Left forelimb (tissue), 1 donor: ENCODE measurements around the gene CYP11A1.
A peak's percentile ranks its signal among the peaks of the same experiment; 100 is the strongest.
"Not testable (repeated sequence)": the region's sequence is repeated elsewhere in the genome, so short reads cannot be mapped to it uniquely, and the experiment has no call there.

Experiments
- DNase-seq: peaks from one replicate; pipeline ENCODE4 v3.0.0-alpha.2; 2018; ENCODE audit warnings: low spot score

The CYP11A1 gene

GRCh38 chr15:74400915-74401757 lies 33.7 kb upstream of the CYP11A1 start:
- no peak for DNase-seq

DNA sequence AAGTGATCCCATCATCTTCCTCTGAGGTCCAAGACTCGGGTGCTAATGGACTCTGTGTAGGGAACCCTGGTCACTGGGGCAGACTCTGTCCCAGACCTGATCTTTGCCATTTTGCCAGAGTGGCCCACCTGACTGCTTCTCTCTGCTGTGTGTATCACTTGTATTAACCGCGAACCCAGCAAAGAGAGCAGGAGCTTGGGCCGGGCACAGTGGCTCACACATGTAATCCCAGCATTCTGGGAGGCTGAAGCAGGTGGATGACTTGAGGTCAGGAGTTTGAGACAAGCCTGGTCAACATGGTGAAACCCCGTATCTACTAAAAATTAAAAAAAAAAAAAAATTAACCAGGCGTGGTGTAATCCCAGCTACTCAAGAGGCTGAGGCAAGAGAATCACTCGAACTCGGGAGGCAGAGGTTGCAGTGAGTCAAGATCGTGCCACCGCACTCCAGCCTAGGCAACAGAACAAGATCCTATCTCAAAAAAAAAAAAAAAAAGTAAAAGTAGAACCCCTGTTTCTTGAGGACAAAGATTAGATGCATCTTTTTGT lies 32.9 kb upstream of the CYP11A1 start:
- no peak for DNase-seq

DNA sequence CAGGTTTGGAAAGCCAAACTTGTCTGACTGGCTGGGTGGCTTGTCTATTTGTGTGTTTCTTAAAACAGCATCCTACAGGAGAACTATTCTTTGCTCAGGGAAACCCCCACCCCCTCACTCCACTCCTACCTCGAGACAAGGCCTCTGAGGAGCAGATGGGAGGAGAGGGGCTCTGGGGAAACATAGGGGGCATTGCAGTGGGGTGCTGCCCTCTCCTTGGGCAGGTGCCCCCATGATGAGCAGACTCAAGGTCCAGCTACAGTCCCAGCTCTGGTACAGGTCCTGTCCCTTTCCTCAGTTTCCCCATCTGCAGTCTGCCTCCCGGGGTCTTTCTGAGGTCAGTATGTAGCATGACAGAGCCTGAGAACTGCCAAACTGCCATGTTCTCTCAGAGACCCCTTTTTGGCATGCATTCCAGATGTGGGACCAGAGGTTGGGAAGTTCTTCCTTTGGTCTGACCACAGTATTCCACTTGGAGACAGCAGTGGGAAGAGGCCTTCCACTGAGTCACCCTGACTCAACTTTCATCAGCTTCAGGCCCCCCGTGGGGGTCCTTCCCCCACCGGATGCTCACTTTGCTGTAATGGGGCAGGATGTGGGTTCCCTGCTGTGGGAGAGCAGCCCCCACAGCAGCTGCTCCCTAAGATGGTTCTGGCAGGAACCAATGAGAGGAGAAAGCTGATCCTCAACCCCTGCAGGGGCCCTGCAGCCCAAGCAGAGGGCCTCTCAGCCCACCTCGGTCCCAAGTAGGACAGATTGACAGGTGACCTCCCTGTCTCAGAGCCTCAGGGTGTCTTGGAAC lies 32.3 kb upstream of the CYP11A1 start:
- DNase-seq, result no peak

DNA sequence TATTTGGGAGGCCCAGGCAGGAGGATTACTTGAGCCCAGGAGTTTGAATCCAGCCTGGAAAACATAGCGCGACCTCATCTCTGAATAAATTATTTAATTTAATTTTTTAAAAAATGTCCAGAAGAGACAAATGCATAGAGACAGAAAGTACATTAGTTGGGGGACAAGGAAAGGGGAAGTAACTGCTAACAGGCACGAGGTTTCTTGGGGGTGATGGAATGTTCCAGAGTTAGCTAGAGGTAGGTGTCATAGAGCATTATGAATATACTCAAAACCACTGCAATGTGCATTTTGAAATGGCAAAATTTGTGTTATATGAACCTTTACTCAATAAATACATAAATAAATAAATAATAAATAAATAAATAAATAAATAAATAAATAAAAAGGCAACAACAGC lies 31.7 kb upstream of the CYP11A1 start:
- no peak for DNase-seq

- DNase-seq, result no peak
These were observed 30.7 kb upstream of the CYP11A1 start for GRCh38 chr15:74398183-74398582.

- DNase-seq, result no peak
These were observed 30.0 kb upstream of the CYP11A1 start for GRCh38 chr15:74397239-74398068.

- no peak for DNase-seq
These were observed 29.2 kb upstream of the CYP11A1 start for GRCh38 chr15:74396445-74397238.

DNA sequence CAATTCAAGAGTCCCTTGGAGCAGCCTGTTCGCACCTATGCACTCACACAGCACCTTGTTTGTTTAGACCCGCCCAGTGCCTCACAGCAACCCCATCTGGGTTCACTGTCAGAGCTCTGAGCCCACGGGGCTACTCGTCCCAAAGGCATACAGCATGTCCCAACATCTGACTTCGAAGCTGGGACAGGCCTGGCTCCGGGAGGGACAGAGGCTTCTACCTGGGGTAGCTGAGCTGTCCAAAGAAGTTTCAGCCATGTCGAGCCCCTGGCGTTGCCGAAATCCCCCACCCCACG lies 28.6 kb upstream of the CYP11A1 start:
- DNase-seq, result no peak

GRCh38 chr15:74395319-74396145 lies 28.1 kb upstream of the CYP11A1 start:
- no peak for DNase-seq

- no peak for DNase-seq
These were observed 26.8 kb upstream of the CYP11A1 start for GRCh38 chr15:74394090-74394846.

GRCh38 chr15:74393423-74393822 lies 26.0 kb upstream of the CYP11A1 start:
- DNase-seq, result no peak

- DNase-seq, result no peak
These were observed 25.5 kb upstream of the CYP11A1 start for GRCh38 chr15:74392902-74393301.

- DNase-seq, result peak; percentile 80
These were observed 25.0 kb upstream of the CYP11A1 start for GRCh38 chr15:74392451-74392830.

GRCh38 chr15:74391582-74392450 lies 24.4 kb upstream of the CYP11A1 start:
- DNase-seq, result no peak

- no peak for DNase-seq
These were observed 23.3 kb upstream of the CYP11A1 start for GRCh38 chr15:74390647-74391288.

DNA sequence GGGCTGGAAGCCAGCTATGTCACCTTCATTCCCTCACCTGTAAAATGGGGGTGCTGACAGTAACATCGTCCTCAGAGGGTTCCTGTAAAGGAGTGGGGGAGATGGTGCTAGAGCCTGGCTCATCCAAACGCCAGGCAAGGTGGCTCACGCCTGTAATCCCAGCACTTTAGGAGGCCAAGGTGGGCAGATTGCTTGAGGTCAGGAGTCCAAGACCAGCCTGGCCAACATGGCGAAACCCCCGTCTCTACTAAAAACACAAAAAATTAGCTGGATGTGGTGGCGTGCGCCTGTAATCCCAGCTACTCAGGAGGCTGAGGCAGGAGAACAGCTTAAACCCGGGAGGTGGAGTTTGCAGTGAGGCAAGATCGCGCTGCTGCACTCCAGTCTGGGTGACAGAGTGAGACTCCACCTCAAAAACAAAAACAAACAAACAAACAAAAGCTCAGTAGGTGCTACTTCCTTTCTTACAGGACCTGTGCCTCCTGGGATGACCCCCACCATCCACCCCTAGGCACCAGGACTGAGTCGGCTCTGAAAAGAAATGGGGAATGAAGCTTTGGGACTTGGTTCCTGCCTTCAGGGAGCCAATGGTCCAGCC lies 22.7 kb upstream of the CYP11A1 start:
- DNase-seq, result not testable (repeated sequence)

DNA sequence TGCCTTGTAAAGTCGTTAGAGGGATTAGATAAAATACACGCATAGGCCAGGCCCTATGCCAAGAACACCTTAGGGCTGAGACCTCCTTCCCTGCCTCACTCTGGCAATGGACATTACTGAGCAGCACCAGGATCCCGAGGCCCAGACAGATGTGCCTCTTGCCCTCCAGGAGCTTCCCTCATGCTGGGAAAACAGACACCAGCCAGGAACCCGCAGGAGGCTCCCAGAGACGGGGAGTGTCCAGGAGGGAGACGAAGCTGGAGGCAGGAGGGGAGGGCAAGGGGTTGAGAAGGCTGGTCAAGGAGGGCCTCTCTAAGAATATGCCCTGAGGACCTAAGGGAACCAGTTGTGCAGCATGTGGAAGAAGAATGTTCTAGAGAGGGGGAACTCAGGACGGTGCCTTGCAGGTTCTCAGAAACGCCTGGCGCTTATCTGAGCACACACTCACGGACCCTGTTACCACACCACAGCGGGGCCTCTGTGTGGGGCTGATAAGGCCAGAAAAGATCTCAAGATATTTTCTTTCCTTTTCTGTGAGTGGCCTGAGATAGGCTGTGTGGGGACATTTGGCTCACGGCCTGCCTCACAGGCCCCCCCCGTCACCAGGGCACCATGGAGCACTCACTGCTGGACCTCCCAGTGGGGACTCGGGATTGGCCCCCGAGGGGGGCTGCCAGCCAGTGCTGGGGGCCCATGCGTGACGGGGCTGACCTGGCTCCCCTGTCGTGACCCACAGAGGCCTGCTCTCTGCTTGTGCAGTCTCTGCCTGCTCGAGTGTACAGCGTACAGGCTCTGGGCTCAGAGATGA lies 22.0 kb upstream of the CYP11A1 start:
- DNase-seq, result no peak
